ENCODE measurements around the gene TARDBP.
A peak's percentile ranks its signal among the peaks of the same experiment; 100 is the strongest.
"Not testable (repeated sequence)": the region's sequence is repeated elsewhere in the genome, so short reads cannot be mapped to it uniquely, and the experiment has no call there.

TARDBP gene

GRCh38 chr1:10992004-10992403 lies 20.4 kb upstream of the TARDBP start:
- DNase-seq = not testable (repeated sequence)

- no peak for DNase-seq
Measured at GRCh38 chr1:10992864-10993263, 19.6 kb upstream of the TARDBP start.

- no peak for DNase-seq
Measured at GRCh38 chr1:10996100-10996499, 16.4 kb upstream of the TARDBP start.

GRCh38 chr1:11000526-11000925 lies 11.9 kb upstream of the TARDBP start:
- DNase-seq = no peak

- no peak for DNase-seq
Measured at GRCh38 chr1:11013160-11013531, 692 bp downstream of the TARDBP start.

- DNase-seq = not testable (repeated sequence)
Measured at GRCh38 chr1:11019358-11019757, 6.9 kb downstream of the TARDBP start.

GRCh38 chr1:11019971-11020370 lies 7.5 kb downstream of the TARDBP start:
- DNase-seq = no peak

- no peak for DNase-seq
Measured at GRCh38 chr1:11023201-11023600, 10.7 kb downstream of the TARDBP start.

- DNase-seq = no peak
Measured at GRCh38 chr1:11024154-11024873, 11.9 kb downstream of the TARDBP start.

GRCh38 chr1:11024874-11025203 lies 12.4 kb downstream of the TARDBP start:
- DNase-seq = no peak

- DNase-seq = no peak
Measured at GRCh38 chr1:11025618-11026017, 13.2 kb downstream of the TARDBP start.

GRCh38 chr1:11026052-11026451 lies 13.6 kb downstream of the TARDBP start:
- no peak for DNase-seq

- DNase-seq = no peak
Measured at GRCh38 chr1:11026903-11027302, 14.4 kb downstream of the TARDBP start.

GRCh38 chr1:11027316-11027715 lies 14.9 kb downstream of the TARDBP start:
- no peak for DNase-seq

- DNase-seq = no peak
Measured at GRCh38 chr1:11028018-11028417, 15.6 kb downstream of the TARDBP start.

- DNase-seq = no peak
Measured at GRCh38 chr1:11030865-11031264, 18.4 kb downstream of the TARDBP start.

GRCh38 chr1:11031624-11032262 lies 19.3 kb downstream of the TARDBP start:
- DNase-seq = no peak

GRCh38 chr1:11037019-11037739 lies 24.7 kb downstream of the TARDBP start:
- DNase-seq = not testable (repeated sequence)

- DNase-seq = peak in 55 of 56 donors; percentile 13 to 94 (median 71)
Measured at GRCh38 chr1:11037740-11038182, 25.3 kb downstream of the TARDBP start.

- no peak for DNase-seq
Measured at GRCh38 chr1:11039351-11040104, 27.1 kb downstream of the TARDBP start.

- DNase-seq = not testable (repeated sequence)
Measured at GRCh38 chr1:11040105-11040429, 27.6 kb downstream of the TARDBP start.

GRCh38 chr1:11041048-11041447 lies 28.6 kb downstream of the TARDBP start:
- DNase-seq = no peak
